HEK293 (cell line): Measurements from ENCODE around the gene PDZD2.

ENCODE experiments used
- CTCF ChIA-PET: fragments of 350-600 bp; formaldehyde crosslinking; extraction: SDS; loops from one replicate; lab custom pipeline; 2021; ENCODE audit warnings: antibody characterized with exemption; lab: Yijun Ruan, JAX
- POLR2A ChIA-PET: fragments of 300-600 bp; formaldehyde crosslinking; extraction: SDS; loops from one replicate; lab custom pipeline; 2020; ENCODE audit warnings: antibody characterized with exemption, inconsistent platforms; lab: Yijun Ruan, JAX
- H3K27ac ChIP-seq: fragments of 200-500 bp; sonication (Bioruptor generic); 2 replicates; pipeline ENCODE4 v1.5.1; 2014; ENCODE audit warnings: low read depth, low read length, control low read depth, inconsistent platforms; ENCODE audit errors: extremely low read depth
- H3K36me3 ChIP-seq, 2 experiments: fragments of 200-500 bp in 1 of 2; sonication (Bioruptor generic) in 1 of 2; 1 replicate in 1 of 2; 2 replicates in 1 of 2; pipeline ENCODE4 v1.5.1; 2014 to 2017; ENCODE audit warnings: inconsistent platforms in 2 of 2, low read length in 2 of 2; ENCODE audit not compliant: control insufficient read depth in 2 of 2, insufficient read depth in 1 of 2
- H3K4me1 ChIP-seq: fragments of 200-500 bp; sonication (Bioruptor generic); 2 replicates; pipeline ENCODE4 v1.5.1; 2014; ENCODE audit warnings: mild to moderate bottlenecking, low read length, inconsistent platforms; ENCODE audit not compliant: control insufficient read depth, insufficient read depth
- H3K4me3 ChIP-seq: 2 replicates; pipeline ENCODE4 v1.5.1; 2011; ENCODE audit warnings: low read depth, mild to moderate bottlenecking, control low read depth, low read length, moderate library complexity
- H3K9me3 ChIP-seq: fragments of 200-500 bp; sonication (Bioruptor generic); 2 replicates; pipeline ENCODE4 v1.5.1; 2014; ENCODE audit warnings: low read depth, low read length, inconsistent platforms; ENCODE audit not compliant: control insufficient read depth, insufficient read depth
- HIC1 ChIP-seq: fragments of 450-650 bp; formaldehyde crosslinking; IDR thresholded peaks from 2 replicates; pipeline ENCODE4 v1.5.1; 2016; ENCODE audit warnings: missing biosample characterization, missing genetic modification characterization
- KLF1 ChIP-seq: fragments of 450-650 bp; formaldehyde crosslinking; IDR thresholded peaks from 2 replicates; pipeline ENCODE4 v1.5.1; 2016; ENCODE audit warnings: missing biosample characterization, missing genetic modification characterization
- KLF8 ChIP-seq: fragments of 450-650 bp; formaldehyde crosslinking; IDR thresholded peaks from 2 replicates; pipeline ENCODE4 v1.5.1; 2016; ENCODE audit warnings: missing biosample characterization, missing genetic modification characterization
- REST ChIP-seq: fragments of 450-650 bp; formaldehyde crosslinking; IDR thresholded peaks from 2 replicates; pipeline ENCODE4 v1.5.1; 2016; ENCODE audit warnings: missing biosample characterization, missing genetic modification characterization
- SCRT2 ChIP-seq: fragments of 450-650 bp; formaldehyde crosslinking; IDR thresholded peaks from 2 replicates; pipeline ENCODE4 v1.5.1; 2016; ENCODE audit warnings: missing biosample characterization, missing genetic modification characterization
- SP2 ChIP-seq: fragments of 450-650 bp; formaldehyde crosslinking; IDR thresholded peaks from 2 replicates; pipeline ENCODE4 v1.5.1; 2016; ENCODE audit warnings: missing biosample characterization, missing genetic modification characterization
- SP7 ChIP-seq: fragments of 450-650 bp; formaldehyde crosslinking; IDR thresholded peaks from 2 replicates; pipeline ENCODE4 v1.5.1; 2016; ENCODE audit warnings: missing biosample characterization, missing genetic modification characterization
- ZBTB10 ChIP-seq: fragments of 450-650 bp; formaldehyde crosslinking; IDR thresholded peaks from 2 replicates; pipeline ENCODE4 v1.5.1; 2016; ENCODE audit warnings: missing biosample characterization, missing genetic modification characterization
- ZNF132 ChIP-seq: fragments of 450-650 bp; formaldehyde crosslinking; IDR thresholded peaks from 2 replicates; pipeline ENCODE4 v1.5.1; 2017; ENCODE audit warnings: missing biosample characterization, missing genetic modification characterization, borderline replicate concordance
- ZNF146 ChIP-seq: fragments of 450-650 bp; formaldehyde crosslinking; IDR thresholded peaks from 2 replicates; pipeline ENCODE4 v1.5.1; 2016; ENCODE audit warnings: missing biosample characterization, missing genetic modification characterization
- ZNF155 ChIP-seq: fragments of 450-650 bp; formaldehyde crosslinking; IDR thresholded peaks from 2 replicates; pipeline ENCODE4 v1.5.1; 2016; ENCODE audit warnings: missing biosample characterization, missing genetic modification characterization
- ZNF19 ChIP-seq: fragments of 450-650 bp; formaldehyde crosslinking; IDR thresholded peaks from 2 replicates; pipeline ENCODE4; 2016; ENCODE audit warnings: missing biosample characterization, missing genetic modification characterization, low read depth
- ZNF280D ChIP-seq: fragments of 450-650 bp; formaldehyde crosslinking; IDR thresholded peaks from 2 replicates; pipeline ENCODE4 v1.5.1; 2016; ENCODE audit warnings: missing biosample characterization, missing genetic modification characterization
- ZNF292 ChIP-seq: fragments of 450-650 bp; formaldehyde crosslinking; IDR thresholded peaks from 2 replicates; pipeline ENCODE4 v1.5.1; 2016; ENCODE audit warnings: low read depth, missing biosample characterization, missing genetic modification characterization, borderline replicate concordance
- ZNF302 ChIP-seq: fragments of 450-650 bp; formaldehyde crosslinking; IDR thresholded peaks from 2 replicates; pipeline ENCODE4 v1.5.1; 2016; ENCODE audit warnings: missing biosample characterization, missing genetic modification characterization, low read depth
- ZNF324 ChIP-seq: fragments of 450-650 bp; formaldehyde crosslinking; IDR thresholded peaks from 2 replicates; pipeline ENCODE4 v1.5.1; 2016; ENCODE audit warnings: missing biosample characterization, missing genetic modification characterization
- ZNF449 ChIP-seq: fragments of 450-650 bp; formaldehyde crosslinking; IDR thresholded peaks from 2 replicates; pipeline ENCODE4 v1.5.1; 2017; ENCODE audit warnings: missing biosample characterization, mild to moderate bottlenecking, missing genetic modification characterization, moderate library complexity
- ZNF488 ChIP-seq: fragments of 450-650 bp; formaldehyde crosslinking; IDR thresholded peaks from 2 replicates; pipeline ENCODE4 v1.5.1; 2016; ENCODE audit warnings: missing biosample characterization, missing genetic modification characterization
- ZNF510 ChIP-seq: fragments of 450-650 bp; formaldehyde crosslinking; IDR thresholded peaks from 2 replicates; pipeline ENCODE4 v1.5.1; 2018; ENCODE audit warnings: mild to moderate bottlenecking, missing genetic modification characterization, missing biosample characterization; ENCODE audit not compliant: insufficient replicate concordance
- ZNF610 ChIP-seq: fragments of 450-650 bp; formaldehyde crosslinking; IDR thresholded peaks from 2 replicates; pipeline ENCODE4 v1.5.1; 2016; ENCODE audit warnings: missing biosample characterization, missing genetic modification characterization, borderline replicate concordance
- ZNF664 ChIP-seq: fragments of 450-650 bp; formaldehyde crosslinking; IDR thresholded peaks from 2 replicates; pipeline ENCODE4 v1.5.1; 2016; ENCODE audit warnings: missing biosample characterization, missing genetic modification characterization
- ZNF707 ChIP-seq: fragments of 450-650 bp; formaldehyde crosslinking; IDR thresholded peaks from 2 replicates; pipeline ENCODE4 v1.5.1; 2016; ENCODE audit warnings: missing biosample characterization, missing genetic modification characterization

Gene PDZD2

GRCh38 chr5:31937703-31938102 is 298.8 kb downstream of the PDZD2 start:
- CTCF ChIA-PET: interaction anchor here (0.9 kb wide), 1 partner anchor 139 kb away, joined by 3 read pairs; no protein-coding TSS in a partner anchor
- H3K4me1 ChIP-seq: 0 out of 2 replicates have a peak, but pooled peaks cover 3% of the 10 kb centered on the region
- H3K9me3 ChIP-seq: no peaks in the 10 kb centered on the region
- no peak overlapping the region for H3K4me3 ChIP-seq
- H3K27ac ChIP-seq: no peak overlapping the region
- no peaks in the 10 kb centered on the region for H3K36me3 ChIP-seq
- TF ChIP-seq ZNF610 (tag by site-specific recombination) (no peak), ZNF19 (tag by site-specific recombination) (no peak), ZNF132 (tag by site-specific recombination) (no peak), ZNF707 (tag by site-specific recombination) (no peak), ZNF510 (no peak), ZNF280D (tag by site-specific recombination) (no peak), ZNF155 (tag by site-specific recombination) (no peak), SP2 (no peak), ZNF664 (no peak), SP7 (tag by site-specific recombination) (no peak)
- POLR2A ChIA-PET: no interaction called here

- CTCF ChIA-PET: no interaction called here
- Histone ChIP-seq H3K9me3 (no peaks in the 10 kb centered on the region), H3K4me1 (0 out of 2 replicates have a peak, but pooled peaks cover 3% of the 10 kb centered on the region), H3K36me3 (no peaks in the 10 kb centered on the region), H3K27ac (no peak overlapping the region), H3K4me3 (no peak overlapping the region)
- POLR2A ChIA-PET: no interaction called here
- no peak for TF ChIP-seq ZBTB10 (tag by site-specific recombination)
- no peak for TF ChIP-seq KLF8
- TF ChIP-seq ZNF488 (tag by site-specific recombination): no peak
- TF ChIP-seq ZNF146 (tag by site-specific recombination): no peak
- no peak for TF ChIP-seq REST (tag by site-specific recombination)
- TF ChIP-seq SCRT2 (tag by site-specific recombination): no peak
- no peak for TF ChIP-seq HIC1
- no peak for TF ChIP-seq SP7 (tag by site-specific recombination)
- no peak for TF ChIP-seq ZNF302
- TF ChIP-seq ZNF449 (tag by site-specific recombination): no peak
- TF ChIP-seq ZNF324: no peak
- no peak for TF ChIP-seq KLF1 (tag by site-specific recombination)
- TF ChIP-seq ZNF292 (tag by site-specific recombination): no peak
These were observed 300.2 kb downstream of the PDZD2 start for GRCh38 chr5:31939151-31939550.
